ENCODE results near the gene USP17L24. TPM values are rescaled to one million over a fixed set of nuclear protein-coding genes. Genes with fewer than 3 reads are reported as not detected.
"Not testable (repeated sequence)": the region's sequence is repeated elsewhere in the genome, so short reads cannot be mapped to it uniquely, and the experiment has no call there.

The USP17L24 gene
- not detected for total RNA-seq

GRCh38 chr4:9324865-9325264, at the start of gene USP17L24:
USP17L24 (plus strand) TSS chr4:9325165; CDS start chr4:9325165, 0 bp downstream.
- not testable (repeated sequence) for H3K9me3 ChIP-seq (ENCODE audit: low read depth, low read length); H3K27me3 ChIP-seq (ENCODE audit: insufficient read depth, low read length); H3K4me1 ChIP-seq (ENCODE audit: insufficient read depth, low read length); H3K4me3 ChIP-seq (ENCODE audit: low read length)

- not testable (repeated sequence) for H3K4me1 ChIP-seq (ENCODE audit: insufficient read depth, low read length); H3K9me3 ChIP-seq (ENCODE audit: low read depth, low read length); H3K27me3 ChIP-seq (ENCODE audit: insufficient read depth, low read length); H3K4me3 ChIP-seq (ENCODE audit: low read length)
These were observed 774 bp upstream of the USP17L24 start for GRCh38 chr4:9324191-9324590.

GRCh38 chr4:9329611-9330010, 4.6 kb downstream of the USP17L24 start, which contains the start of gene USP17L25:
USP17L25 (plus strand) TSS chr4:9329911; CDS start chr4:9329911, 0 bp downstream.
- H3K4me3 ChIP-seq (ENCODE audit: low read length); H3K27me3 ChIP-seq (ENCODE audit: insufficient read depth, low read length): not testable (repeated sequence)

GRCh38 chr4:9334358-9334757, 9.4 kb downstream of the USP17L24 start, which contains the start of gene USP17L26:
USP17L26 (plus strand) TSS chr4:9334658; CDS start chr4:9334658, 0 bp downstream.
- not testable (repeated sequence) for H3K9me3 ChIP-seq (ENCODE audit: low read depth, low read length); H3K4me3 ChIP-seq (ENCODE audit: low read length); H3K27me3 ChIP-seq (ENCODE audit: insufficient read depth, low read length); H3K4me1 ChIP-seq (ENCODE audit: insufficient read depth, low read length)

More at GRCh38 chr4:9329611-9330010, 4.6 kb downstream of the USP17L24 start, which contains the start of gene USP17L25:
- H3K9me3 ChIP-seq (ENCODE audit: low read depth, low read length); H3K4me1 ChIP-seq (ENCODE audit: insufficient read depth, low read length): not testable (repeated sequence)

GRCh38 chr4:9339103-9339502, 14.1 kb downstream of the USP17L24 start, which contains the start of gene USP17L5:
USP17L5 (plus strand) TSS chr4:9339403; CDS start chr4:9339403, 0 bp downstream.
- H3K27me3 ChIP-seq (ENCODE audit: insufficient read depth, low read length); H3K4me3 ChIP-seq (ENCODE audit: low read length); H3K4me1 ChIP-seq (ENCODE audit: insufficient read depth, low read length); H3K9me3 ChIP-seq (ENCODE audit: low read depth, low read length): not testable (repeated sequence)

GRCh38 chr4:9343848-9344247, 18.9 kb downstream of the USP17L24 start, which contains the start of gene USP17L27:
USP17L27 (plus strand) TSS chr4:9344148; CDS start chr4:9344148, 0 bp downstream.
- H3K4me1 ChIP-seq (ENCODE audit: insufficient read depth, low read length); H3K4me3 ChIP-seq (ENCODE audit: low read length); H3K9me3 ChIP-seq (ENCODE audit: low read depth, low read length): not testable (repeated sequence)

GRCh38 chr4:9348593-9348992, 23.6 kb downstream of the USP17L24 start, which contains the start of gene USP17L28:
USP17L28 (plus strand) TSS chr4:9348893; CDS start chr4:9348893, 0 bp downstream.
- not testable (repeated sequence) for H3K27me3 ChIP-seq (ENCODE audit: insufficient read depth, low read length); H3K4me1 ChIP-seq (ENCODE audit: insufficient read depth, low read length); H3K4me3 ChIP-seq (ENCODE audit: low read length); H3K9me3 ChIP-seq (ENCODE audit: low read depth, low read length)

More at GRCh38 chr4:9343848-9344247, 18.9 kb downstream of the USP17L24 start, which contains the start of gene USP17L27:
- not testable (repeated sequence) for H3K27me3 ChIP-seq (ENCODE audit: insufficient read depth, low read length)

- not testable (repeated sequence) for H3K9me3 ChIP-seq (ENCODE audit: low read depth, low read length); H3K4me3 ChIP-seq (ENCODE audit: low read length); H3K27me3 ChIP-seq (ENCODE audit: insufficient read depth, low read length); H3K4me1 ChIP-seq (ENCODE audit: insufficient read depth, low read length)
These were observed 25.9 kb downstream of the USP17L24 start for GRCh38 chr4:9350866-9351265.

GRCh38 chr4:9353338-9353737, 28.4 kb downstream of the USP17L24 start, which contains the start of gene USP17L29:
USP17L29 (plus strand) TSS chr4:9353638; CDS start chr4:9353638, 0 bp downstream.
- H3K4me3 ChIP-seq (ENCODE audit: low read length); H3K9me3 ChIP-seq (ENCODE audit: low read depth, low read length); H3K4me1 ChIP-seq (ENCODE audit: insufficient read depth, low read length); H3K27me3 ChIP-seq (ENCODE audit: insufficient read depth, low read length): not testable (repeated sequence)

GRCh38 chr4:9362829-9363228, 37.9 kb downstream of the USP17L24 start, which contains the start of gene USP17L30:
USP17L30 (plus strand) TSS chr4:9363129; CDS start chr4:9363129, 0 bp downstream.
- not testable (repeated sequence) for H3K27me3 ChIP-seq (ENCODE audit: insufficient read depth, low read length); H3K9me3 ChIP-seq (ENCODE audit: low read depth, low read length); H3K4me1 ChIP-seq (ENCODE audit: insufficient read depth, low read length); H3K4me3 ChIP-seq (ENCODE audit: low read length)

Other genes with a start within 250 kb of the USP17L24 start
- gene FAM90A26, start 154.8 kb upstream of the USP17L24 start, total RNA-seq = not detected
- gene USP17L10, start 114.5 kb upstream of the USP17L24 start, total RNA-seq = not detected
- not detected for gene USP17L11, start 109.8 kb upstream of the USP17L24 start, total RNA-seq
- not detected for gene USP17L12, start 105.0 kb upstream of the USP17L24 start, total RNA-seq
- gene USP17L13, start 100.3 kb upstream of the USP17L24 start, total RNA-seq = not detected
- not detected for gene USP17L15, start 90.8 kb upstream of the USP17L24 start, total RNA-seq
- not detected for gene USP17L17, start 81.3 kb upstream of the USP17L24 start, total RNA-seq
- not detected for gene USP17L18, start 76.5 kb upstream of the USP17L24 start, total RNA-seq
- gene USP17L19, start 71.8 kb upstream of the USP17L24 start, total RNA-seq = not detected
- not detected for gene USP17L20, start 67.0 kb upstream of the USP17L24 start, total RNA-seq
- gene USP17L21, start 62.3 kb upstream of the USP17L24 start, total RNA-seq = not detected
- gene USP17L22, start 57.5 kb upstream of the USP17L24 start, total RNA-seq = not detected
- gene USP17L25, start 4.7 kb downstream of the USP17L24 start, total RNA-seq = not detected
- not detected for gene USP17L26, start 9.5 kb downstream of the USP17L24 start, total RNA-seq
- not detected for gene USP17L5, start 14.2 kb downstream of the USP17L24 start, total RNA-seq
- gene USP17L27, start 19.0 kb downstream of the USP17L24 start, total RNA-seq = not detected
- gene USP17L28, start 23.7 kb downstream of the USP17L24 start, total RNA-seq = not detected
- gene USP17L29, start 28.5 kb downstream of the USP17L24 start, total RNA-seq = not detected
- gene USP17L30, start 38.0 kb downstream of the USP17L24 start, total RNA-seq = not detected
- gene DEFB131A, start 119.2 kb downstream of the USP17L24 start, total RNA-seq = not detected